ENCODE results near the gene SCAP.
"Not testable (repeated sequence)": the region's sequence is repeated elsewhere in the genome, so short reads cannot be mapped to it uniquely, and the experiment has no call there.

The SCAP gene

GRCh38 chr3:47392933-47393332 lies 82.8 kb downstream of the SCAP start:
- no peak for DNase-seq

GRCh38 chr3:47385796-47386195 lies 89.9 kb downstream of the SCAP start:
- DNase-seq: no peak

GRCh38 chr3:47385007-47385406 lies 90.7 kb downstream of the SCAP start:
- DNase-seq: no peak

- DNase-seq: no peak
Observed at GRCh38 chr3:47384425-47384824, 91.3 kb downstream of the SCAP start.

- DNase-seq: peak; percentile 62 to 70
Observed at GRCh38 chr3:47381317-47382157, 94.2 kb downstream of the SCAP start.

GRCh38 chr3:47380601-47381316 lies 95.0 kb downstream of the SCAP start, which contains the start of gene PTPN23:
TSS of gene PTPN23 (plus strand) at chr3:47381021. CDS start at chr3:47381097, 76 bp downstream.
- DNase-seq: peak; percentile 97

DNA sequence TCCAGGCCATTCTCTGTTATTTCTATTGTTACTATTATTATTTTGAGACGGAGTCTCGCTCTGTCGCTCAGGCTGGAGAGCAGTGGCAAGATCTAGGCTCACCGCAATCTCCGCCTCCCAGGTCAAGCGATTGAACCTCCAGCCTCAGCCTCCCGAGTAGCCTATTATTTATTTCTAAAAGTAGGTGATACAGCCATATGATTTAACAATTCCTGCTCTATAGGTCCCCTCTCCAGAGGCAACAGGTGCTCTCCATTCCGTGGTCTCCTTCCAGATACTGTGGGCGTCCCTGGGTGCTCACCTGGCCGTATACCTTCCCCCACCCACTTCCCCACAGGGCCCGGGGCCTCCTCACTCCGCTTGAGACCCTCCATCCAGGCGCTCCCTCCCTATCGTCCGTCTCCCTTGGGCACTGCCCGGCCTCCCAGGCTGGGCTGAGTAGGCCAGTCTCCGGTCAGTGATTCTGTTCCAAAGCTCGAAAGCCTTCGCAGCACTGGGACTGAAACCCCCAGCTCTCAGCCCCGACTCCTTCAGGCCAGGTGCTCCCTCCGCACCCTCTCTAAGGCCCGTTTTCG lies 95.6 kb downstream of the SCAP start:
- no peak for DNase-seq

DNA sequence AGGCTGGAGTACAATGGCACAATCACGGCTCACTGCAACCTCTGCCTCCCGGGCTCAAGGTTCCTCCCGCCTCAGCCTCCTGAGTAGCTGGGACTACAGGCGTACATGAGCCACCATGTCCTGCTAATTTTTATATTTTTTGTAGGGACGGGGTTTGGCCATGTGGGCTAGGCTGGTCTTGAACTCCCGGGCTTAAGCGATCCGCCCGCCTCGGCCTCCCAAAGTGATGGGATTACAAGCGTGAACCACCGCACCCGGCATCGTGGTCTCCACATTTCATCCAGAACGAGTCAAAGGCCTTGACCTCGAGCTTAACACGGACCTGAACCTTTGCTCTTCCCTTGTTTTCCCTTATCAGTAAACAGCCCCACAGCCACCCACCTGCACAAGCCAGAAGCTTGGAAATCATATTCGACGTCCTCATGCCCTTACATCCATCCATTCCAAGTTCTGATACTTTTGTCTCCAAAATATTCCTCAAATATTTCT lies 96.3 kb downstream of the SCAP start:
- DNase-seq: no peak

DNA sequence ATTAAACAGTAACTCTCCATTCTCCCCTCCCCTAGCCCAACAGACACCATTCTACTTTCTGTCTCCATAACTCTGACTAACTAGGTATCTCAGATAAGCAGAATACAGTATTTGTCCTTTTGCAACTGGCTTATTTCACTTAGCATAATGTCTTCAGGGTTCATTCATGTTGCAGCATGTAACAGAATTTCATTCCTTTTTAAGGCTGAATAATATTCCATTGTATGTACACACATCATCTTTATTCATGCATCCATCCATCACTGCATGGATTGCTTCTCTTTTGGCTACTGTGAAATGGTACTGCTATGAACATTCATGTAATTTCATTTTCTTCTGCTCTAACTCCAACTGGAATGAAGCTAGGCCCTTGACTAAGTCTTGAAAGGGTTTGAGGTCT lies 96.9 kb downstream of the SCAP start:
- no peak for DNase-seq

DNA sequence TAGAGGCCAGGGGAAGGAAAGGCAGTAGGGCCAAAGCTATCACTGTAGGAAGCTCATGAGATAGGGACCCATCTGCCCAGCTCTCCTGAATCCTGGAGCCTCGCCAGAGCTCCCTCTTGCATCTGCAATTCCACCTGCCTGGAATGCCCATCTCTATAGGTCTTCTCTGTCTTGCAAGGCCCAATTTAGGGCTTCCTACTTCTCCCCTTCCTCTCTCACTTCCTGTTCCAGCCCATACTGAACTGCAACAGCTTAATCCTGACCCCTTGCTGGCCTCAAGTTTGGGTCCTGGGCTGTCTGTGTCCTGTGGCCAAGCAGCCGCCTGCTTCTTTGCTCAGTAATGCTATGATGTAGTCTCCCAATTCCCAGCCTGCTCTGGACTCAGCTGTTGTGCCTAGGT lies 98.6 kb downstream of the SCAP start:
- no peak for DNase-seq

DNA sequence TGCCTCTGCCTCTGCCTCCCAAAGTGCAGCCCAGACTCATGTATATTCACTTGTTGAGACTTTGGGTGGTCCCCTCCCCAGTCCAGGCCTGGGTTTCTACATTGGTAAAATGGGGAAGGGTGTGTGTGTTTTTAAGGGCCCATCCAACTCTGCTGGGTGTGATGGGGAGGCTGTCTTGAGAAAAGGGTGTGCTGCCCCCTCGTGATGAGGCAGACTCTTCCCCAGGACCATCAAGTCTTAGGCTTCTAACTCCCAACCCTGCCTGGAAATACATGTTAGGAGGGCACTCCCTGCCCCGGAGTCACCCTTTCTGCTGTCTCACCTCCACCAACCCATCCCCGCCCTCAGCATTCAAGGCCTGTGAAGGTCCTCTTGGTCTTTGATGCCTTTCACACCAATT lies 99.3 kb downstream of the SCAP start:
- DNase-seq: no peak

- DNase-seq: no peak
Observed at GRCh38 chr3:47374587-47374986, 101.2 kb downstream of the SCAP start.

DNA sequence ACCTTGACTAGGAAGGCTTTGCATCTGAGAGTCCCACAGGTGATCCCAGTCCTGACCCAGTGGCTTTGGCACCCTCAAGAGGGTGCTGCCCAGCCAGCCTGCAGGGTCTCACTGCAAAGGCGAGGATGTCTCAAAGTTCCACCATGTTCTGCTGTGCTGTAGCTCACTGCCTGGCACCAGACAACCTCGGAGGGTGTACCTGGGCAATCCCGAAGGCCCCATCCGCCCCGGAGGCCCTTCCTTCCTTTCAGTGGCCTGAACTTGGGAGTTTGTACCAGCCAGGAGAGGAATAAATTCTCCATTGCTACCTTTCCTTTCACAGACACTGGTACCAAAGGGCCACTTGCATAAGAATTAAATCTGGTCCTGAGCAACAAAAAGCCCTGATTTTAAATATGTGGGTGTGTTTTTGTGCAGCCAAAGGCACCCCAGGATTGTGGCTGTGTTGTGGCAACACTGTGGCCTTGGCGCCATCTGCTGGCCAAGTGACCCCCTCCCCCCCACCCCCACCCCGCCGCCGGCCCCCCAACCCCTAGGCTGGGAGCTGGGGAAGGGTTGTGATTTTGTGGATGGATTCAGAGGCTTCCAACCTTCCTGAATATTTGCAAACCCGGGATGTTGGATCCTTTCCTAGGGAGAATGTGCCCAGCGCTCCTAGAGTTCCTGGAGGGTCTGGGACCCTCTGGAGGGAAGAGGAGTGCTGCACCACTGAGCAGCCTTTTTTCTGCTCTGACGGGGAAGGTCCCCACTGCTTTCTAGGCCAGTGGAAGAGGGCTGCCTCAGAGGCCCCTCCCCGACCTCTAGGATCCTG lies 104.6 kb downstream of the SCAP start:
- peak in 1 of 2 experiments; percentile 23 for DNase-seq

DNA sequence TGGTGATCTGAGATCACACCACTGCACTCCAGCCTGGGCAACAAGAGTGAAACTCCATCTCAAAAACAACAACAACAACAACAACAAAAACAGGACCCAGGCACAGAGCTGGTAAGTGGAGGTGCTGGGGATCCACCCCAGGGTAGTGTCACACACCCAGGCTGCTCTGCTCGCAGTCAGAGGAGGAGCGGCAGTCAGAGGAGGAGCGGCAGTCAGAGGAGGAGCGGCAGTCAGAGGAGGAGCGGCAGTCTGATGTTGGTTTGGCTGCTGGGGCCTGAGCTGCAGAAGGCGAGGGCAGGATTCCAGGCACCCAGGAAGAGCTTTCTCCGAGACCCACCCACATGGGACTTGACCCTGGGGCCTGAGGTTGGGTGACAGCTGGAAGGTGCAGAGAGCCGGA lies 105.7 kb downstream of the SCAP start:
- not testable (repeated sequence) for DNase-seq

- DNase-seq: no peak
Observed at GRCh38 chr3:47367631-47368030, 108.1 kb downstream of the SCAP start.

GRCh38 chr3:47366833-47367232 lies 108.9 kb downstream of the SCAP start:
- DNase-seq: no peak

DNA sequence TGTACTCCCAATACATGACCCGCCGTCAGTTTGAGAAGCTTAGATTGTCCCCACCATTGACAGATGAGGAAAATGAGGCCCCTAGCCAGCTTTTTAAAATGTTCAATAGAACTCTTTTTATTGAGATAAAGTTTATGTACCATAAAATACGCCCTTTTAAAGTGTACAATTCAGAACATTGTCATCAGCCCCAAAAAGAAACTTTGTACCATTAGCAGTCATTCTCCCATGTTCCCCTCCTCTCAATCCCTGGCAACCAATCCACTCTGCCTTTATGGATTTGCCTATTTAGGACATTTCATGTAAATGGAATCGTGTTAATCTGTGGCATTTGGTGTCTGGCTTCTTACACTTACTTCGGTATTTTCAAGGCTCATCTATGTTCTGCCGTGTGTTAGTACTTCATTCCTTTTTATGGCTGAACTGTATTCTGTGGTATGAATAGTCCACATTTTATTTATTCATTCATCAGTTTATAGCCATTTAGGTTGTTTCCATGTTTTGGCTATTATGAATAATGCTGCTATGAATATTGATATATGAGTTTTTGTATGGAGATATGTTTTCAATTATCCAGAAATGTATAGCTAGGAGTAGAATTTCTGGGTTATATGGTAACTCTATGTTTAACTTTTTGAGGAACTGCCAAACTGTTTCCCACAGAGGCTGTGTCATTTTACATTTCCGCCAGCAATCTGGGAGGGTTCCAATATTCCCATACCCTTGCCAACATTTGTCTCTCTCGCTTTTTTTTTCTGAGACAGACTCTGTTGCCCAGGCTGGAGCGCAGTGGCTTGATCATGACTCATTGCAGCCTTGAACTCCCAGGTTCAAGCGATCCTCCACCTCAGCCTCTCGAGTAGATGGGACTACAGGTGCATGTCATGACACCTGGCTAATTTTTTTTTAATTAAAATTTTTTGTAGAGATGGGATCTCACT lies 110.3 kb downstream of the SCAP start:
- DNase-seq: no peak
